ENCODE results near the gene STARD10. TPM values are rescaled to one million over a fixed set of nuclear protein-coding genes. Genes with fewer than 3 reads are reported as not detected.

The STARD10 gene
- total RNA-seq, 2 experiments from 2014 or later = 10.5 to 12.9 TPM

DNA sequence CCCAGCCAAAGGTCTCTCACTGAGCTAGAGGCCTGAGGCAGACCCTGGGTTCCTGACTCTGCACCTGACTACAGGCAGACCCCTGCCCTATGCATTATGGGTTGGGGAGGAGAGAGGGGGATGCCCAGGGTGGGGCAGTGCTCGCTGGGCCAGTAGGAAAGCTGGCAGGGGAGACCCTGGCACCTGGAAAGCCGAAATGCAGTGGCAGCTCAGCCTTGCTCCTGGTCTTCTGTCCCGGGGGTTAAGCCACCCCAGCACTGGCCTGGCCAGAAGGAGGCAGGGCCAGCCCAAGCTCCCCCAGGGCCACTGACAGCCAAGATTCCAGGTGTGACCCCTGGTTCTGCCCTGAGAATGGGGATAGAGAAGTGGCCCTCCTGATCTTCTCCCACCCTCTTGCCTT is 47.0 kb downstream of the STARD10 start:
- CTCF ChIA-PET = no interaction called here
- peaks cover 68% of the 10 kb centered on the region for H3K4me1 ChIP-seq (ENCODE audit: insufficient read depth, low read length)
- TF ChIP-seq, protein P1, sequence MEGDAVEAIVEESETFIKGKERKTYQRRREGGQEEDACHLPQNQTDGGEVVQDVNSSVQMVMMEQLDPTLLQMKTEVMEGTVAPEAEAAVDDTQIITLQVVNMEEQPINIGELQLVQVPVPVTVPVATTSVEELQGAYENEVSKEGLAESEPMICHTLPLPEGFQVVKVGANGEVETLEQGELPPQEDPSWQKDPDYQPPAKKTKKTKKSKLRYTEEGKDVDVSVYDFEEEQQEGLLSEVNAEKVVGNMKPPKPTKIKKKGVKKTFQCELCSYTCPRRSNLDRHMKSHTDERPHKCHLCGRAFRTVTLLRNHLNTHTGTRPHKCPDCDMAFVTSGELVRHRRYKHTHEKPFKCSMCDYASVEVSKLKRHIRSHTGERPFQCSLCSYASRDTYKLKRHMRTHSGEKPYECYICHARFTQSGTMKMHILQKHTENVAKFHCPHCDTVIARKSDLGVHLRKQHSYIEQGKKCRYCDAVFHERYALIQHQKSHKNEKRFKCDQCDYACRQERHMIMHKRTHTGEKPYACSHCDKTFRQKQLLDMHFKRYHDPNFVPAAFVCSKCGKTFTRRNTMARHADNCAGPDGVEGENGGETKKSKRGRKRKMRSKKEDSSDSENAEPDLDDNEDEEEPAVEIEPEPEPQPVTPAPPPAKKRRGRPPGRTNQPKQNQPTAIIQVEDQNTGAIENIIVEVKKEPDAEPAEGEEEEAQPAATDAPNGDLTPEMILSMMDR (IDR thresholded peaks at IDR 0.05) = no peak
- peaks cover 4% of the 10 kb centered on the region for H3K36me3 ChIP-seq (ENCODE audit: insufficient read depth, low read length)
- H3K27ac ChIP-seq (ENCODE audit: low read depth in 1 of 2, low read length in 2 of 2) = no peak overlapping the region
- Mint-ChIP-seq H3K4me1 (ENCODE audit: low read depth) (peaks cover 73% of the 10 kb centered on the region), H3K9me3 (no peaks in the 10 kb centered on the region), H3K27ac (peak overlapping the region; percentile 14), H3K36me3 (ENCODE audit: low read depth) (peaks cover under 1% of the 10 kb centered on the region), H3K4me3 (no peak overlapping the region), H3K27me3 (no peaks in the 10 kb centered on the region)
- H3K27me3 ChIP-seq (ENCODE audit: control insufficient read depth in 1 of 2, insufficient read depth in 2 of 2, low read length in 2 of 2) = no peaks in the 10 kb centered on the region
- POLR2A ChIA-PET = interaction anchor here (1.0 kb wide), 1 partner anchor 10 kb away, joined by 3 read pairs; no protein-coding TSS in a partner anchor
- intact Hi-C loops (cut with DNase I, micrococcal nuclease) = no loop called here
- no peak for ATAC-seq (ENCODE audit: poor library complexity)
- no peaks in the 10 kb centered on the region for H3K9me3 ChIP-seq (ENCODE audit: control insufficient read depth in 1 of 2, insufficient read depth in 1 of 2, low read length in 2 of 2)
- DNase-seq = no peak
- no peak overlapping the region for H3K4me3 ChIP-seq (ENCODE audit: low read length)

DNA sequence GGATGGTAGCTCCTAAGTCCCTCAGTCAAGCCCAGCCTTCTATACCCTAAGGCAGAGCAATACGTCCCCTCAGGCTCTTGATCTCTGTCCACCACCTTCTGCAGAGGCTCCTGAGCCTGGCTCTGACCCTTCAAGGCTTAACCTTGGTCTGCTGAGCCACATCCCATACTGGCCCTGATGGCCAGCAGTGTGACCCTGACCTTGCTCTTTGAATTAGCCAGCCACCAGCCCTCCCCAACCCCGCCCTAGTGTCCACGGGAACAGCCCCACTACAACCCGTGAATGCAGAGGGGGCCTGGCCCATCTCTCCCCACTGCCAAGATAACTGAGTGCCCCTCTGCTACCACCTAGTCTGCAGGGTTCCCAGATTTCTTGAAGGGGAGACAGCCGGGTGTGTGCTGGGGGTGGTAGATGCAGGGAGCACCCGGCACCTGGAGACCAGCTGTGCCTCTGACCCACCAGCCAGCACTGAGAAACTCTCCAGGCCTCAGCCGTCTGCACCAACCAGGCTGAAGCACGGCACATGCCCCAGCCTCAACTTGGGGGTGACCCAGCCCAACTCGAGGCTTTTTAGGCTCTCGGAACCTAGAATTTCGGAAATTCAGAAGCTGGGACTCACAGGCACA is 47.8 kb downstream of the STARD10 start:
- DNase-seq = no peak
- H3K4me1 ChIP-seq (ENCODE audit: insufficient read depth, low read length) = peaks cover 68% of the 10 kb centered on the region
- H3K27ac Mint-ChIP-seq = no peak overlapping the region

DNA sequence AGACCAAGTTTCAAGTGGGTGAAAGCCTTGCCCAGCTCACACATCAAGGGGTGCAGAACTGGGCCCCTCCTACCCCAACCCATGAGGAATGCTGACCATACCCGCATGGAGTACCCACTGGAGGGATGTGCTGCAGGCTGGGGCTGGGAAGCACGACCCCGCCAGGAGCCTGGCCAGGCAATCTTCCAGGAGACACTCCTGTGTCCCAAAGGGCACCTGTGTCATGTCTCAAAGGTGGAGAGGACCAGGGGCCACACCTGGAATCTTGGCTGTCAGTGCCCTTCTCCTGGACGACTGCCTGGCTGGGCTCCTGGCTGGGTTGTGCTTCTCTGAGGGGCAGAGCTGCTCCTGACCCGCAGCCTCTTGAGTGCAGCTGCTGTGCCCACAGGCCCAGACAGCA is 48.3 kb downstream of the STARD10 start:
- Histone ChIP-seq H3K27ac (ENCODE audit: low read depth in 1 of 2, low read length in 2 of 2) (no peak overlapping the region), H3K27me3 (ENCODE audit: control insufficient read depth in 1 of 2, insufficient read depth in 2 of 2, low read length in 2 of 2) (no peaks in the 10 kb centered on the region), H3K4me3 (ENCODE audit: low read length) (no peak overlapping the region), H3K4me1 (ENCODE audit: insufficient read depth, low read length) (peaks cover 68% of the 10 kb centered on the region), H3K36me3 (ENCODE audit: insufficient read depth, low read length) (peaks cover 4% of the 10 kb centered on the region), H3K9me3 (ENCODE audit: control insufficient read depth in 1 of 2, insufficient read depth in 1 of 2, low read length in 2 of 2) (no peaks in the 10 kb centered on the region)
- CTCF ChIA-PET = interaction anchor here (1.6 kb wide), 1 partner anchor 20 kb away, joined by 4 read pairs; no protein-coding TSS in a partner anchor
- TF ChIP-seq, protein P1 (IDR thresholded peaks at IDR 0.05) = no peak
- no peaks in the 10 kb centered on the region for H3K36me3 Mint-ChIP-seq (ENCODE audit: low read depth)
- no peak overlapping the region for H3K4me3 Mint-ChIP-seq
- no peak overlapping the region for H3K27ac Mint-ChIP-seq
- no peaks in the 10 kb centered on the region for H3K27me3 Mint-ChIP-seq
- no peaks in the 10 kb centered on the region for H3K9me3 Mint-ChIP-seq
- POLR2A ChIA-PET = no interaction called here
- intact Hi-C loops (cut with DNase I, micrococcal nuclease) = no loop called here
- H3K4me1 Mint-ChIP-seq (ENCODE audit: low read depth) = peaks cover 73% of the 10 kb centered on the region
- ATAC-seq (ENCODE audit: poor library complexity) = no peak
- no peak for DNase-seq

More for the DNA sequence above, 47.8 kb downstream of the STARD10 start:
- Mint-ChIP-seq H3K4me3 (no peak overlapping the region), H3K36me3 (ENCODE audit: low read depth) (no peaks in the 10 kb centered on the region), H3K27me3 (no peaks in the 10 kb centered on the region), H3K4me1 (ENCODE audit: low read depth) (peaks cover 73% of the 10 kb centered on the region), H3K9me3 (no peaks in the 10 kb centered on the region)
- no peaks in the 10 kb centered on the region for H3K9me3 ChIP-seq (ENCODE audit: control insufficient read depth in 1 of 2, insufficient read depth in 1 of 2, low read length in 2 of 2)
- intact Hi-C loops (cut with DNase I, micrococcal nuclease) = no loop called here
- ATAC-seq (ENCODE audit: poor library complexity) = no peak
- no peak overlapping the region for H3K4me3 ChIP-seq (ENCODE audit: low read length)
- H3K36me3 ChIP-seq (ENCODE audit: insufficient read depth, low read length) = peaks cover 4% of the 10 kb centered on the region
- CTCF ChIA-PET = interaction anchor here (1.6 kb wide), 1 partner anchor 21 kb away, joined by 4 read pairs; no protein-coding TSS in a partner anchor
- TF ChIP-seq, protein P1 (IDR thresholded peaks at IDR 0.05) = no peak
- POLR2A ChIA-PET = interaction anchor here (1.0 kb wide), 1 partner anchor 9 kb away, joined by 3 read pairs; no protein-coding TSS in a partner anchor
- H3K27ac ChIP-seq (ENCODE audit: low read depth in 1 of 2, low read length in 2 of 2) = no peak overlapping the region
- no peaks in the 10 kb centered on the region for H3K27me3 ChIP-seq (ENCODE audit: control insufficient read depth in 1 of 2, insufficient read depth in 2 of 2, low read length in 2 of 2)

All from CD4-positive, alpha-beta T cell (primary cell).